HG03378 (cell line): ENCODE measurements around the gene GPX3.

Experiments used
- ATAC-seq: cut with Tn5 transposase; IDR thresholded peaks from one replicate; pipeline ENCODE4 v1.9.1; 2021; ENCODE audit warnings: mild to moderate bottlenecking, moderate library complexity; ENCODE audit not compliant: unreplicated experiment

GPX3 gene

DNA sequence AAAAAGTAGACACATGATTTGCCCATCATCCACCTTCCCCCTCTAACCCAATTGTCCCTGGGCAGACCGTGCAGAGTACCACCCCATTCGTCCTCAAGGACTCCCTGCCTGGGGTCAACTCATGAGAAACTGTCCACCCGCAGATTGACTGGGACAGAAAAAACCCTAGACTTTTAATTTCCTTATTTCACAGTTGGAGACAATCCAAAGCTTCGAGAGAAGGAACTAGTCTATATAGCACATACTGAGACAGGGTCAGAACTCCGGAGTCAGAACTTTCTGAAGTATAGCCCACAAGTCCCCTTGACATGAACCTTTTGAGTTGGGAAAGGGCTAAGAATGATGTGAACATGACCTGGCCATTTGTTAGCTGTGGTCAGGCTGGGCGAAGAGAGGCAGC is 7.5 kb upstream of the GPX3 start:
- ATAC-seq = no peak

GRCh38 chr5:151014680-151015343 is 5.6 kb upstream of the GPX3 start:
- ATAC-seq = no peak

GRCh38 chr5:151015974-151016587 is 4.3 kb upstream of the GPX3 start:
- no peak for ATAC-seq

GRCh38 chr5:151016700-151017099 is 3.7 kb upstream of the GPX3 start:
- ATAC-seq = no peak

DNA sequence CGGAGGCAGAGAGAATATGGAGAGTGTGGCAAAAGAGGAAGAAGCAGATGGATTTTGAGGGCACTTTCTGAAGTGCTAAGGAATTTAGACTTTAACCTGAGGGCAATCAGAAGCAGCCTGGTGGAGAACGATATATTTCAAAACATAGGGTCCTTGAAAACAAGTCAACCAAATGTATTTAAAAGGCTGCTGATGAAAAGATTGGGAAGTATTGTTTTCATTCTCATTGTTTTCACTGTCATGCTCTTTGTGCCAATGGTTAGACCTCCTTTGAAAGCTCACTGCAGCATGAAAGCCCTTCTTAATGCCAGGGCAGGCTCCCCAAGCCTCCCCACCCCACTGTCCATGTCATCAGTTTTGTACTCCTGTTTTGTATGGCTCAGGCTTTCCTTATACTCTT is 2.5 kb upstream of the GPX3 start:
- ATAC-seq = no peak

- ATAC-seq = no peak
These were observed 1.5 kb upstream of the GPX3 start for GRCh38 chr5:151018846-151019245.

- ATAC-seq = no peak
These were observed 1.1 kb upstream of the GPX3 start for GRCh38 chr5:151019331-151019730.

DNA sequence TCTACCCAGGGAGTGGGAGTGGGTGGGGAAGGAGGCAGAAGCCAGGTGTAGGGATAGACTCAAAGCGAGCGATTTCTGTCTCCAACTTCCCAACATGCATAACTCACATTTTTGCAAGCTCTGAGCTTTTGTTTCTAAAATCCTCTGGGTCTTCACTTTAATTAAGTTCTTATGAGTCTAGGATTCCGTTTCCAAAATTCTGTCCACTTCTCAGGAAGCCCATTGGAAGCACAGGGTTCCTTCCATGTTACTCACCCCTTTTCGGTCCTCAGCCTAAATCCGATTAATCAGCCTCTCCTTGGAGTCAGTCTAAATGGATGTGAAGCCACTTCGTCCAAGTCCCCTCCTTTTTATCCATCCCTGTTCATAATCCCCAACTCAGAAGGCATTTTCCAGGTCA is 1.4 kb downstream of the GPX3 start:
- no peak for ATAC-seq

DNA sequence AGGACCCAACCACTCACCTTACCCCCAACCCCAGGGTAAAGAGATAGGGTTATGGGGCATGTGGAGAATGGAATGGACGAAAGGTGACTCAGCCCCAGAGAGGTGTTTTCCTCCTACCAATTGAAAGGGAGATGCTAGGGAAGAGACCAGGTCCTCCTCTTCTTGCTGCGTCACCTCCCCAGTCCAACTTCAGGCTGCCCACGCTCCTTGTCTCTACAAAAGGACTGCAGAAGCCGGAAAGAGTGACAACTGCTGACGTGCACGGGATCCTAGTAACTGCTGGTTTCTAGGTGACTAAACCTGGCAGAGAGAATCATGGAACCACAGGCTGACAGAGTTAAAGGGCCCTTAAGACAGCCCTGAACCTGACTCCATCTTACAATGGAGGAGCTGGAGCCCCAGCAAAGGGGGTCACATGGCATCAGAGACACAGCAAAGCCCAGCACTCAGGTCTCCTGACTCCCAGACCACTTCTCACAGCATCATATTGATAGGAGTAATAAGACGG is 2.2 kb downstream of the GPX3 start:
- ATAC-seq = no peak

GRCh38 chr5:151023047-151023615 is 2.7 kb downstream of the GPX3 start:
- no peak for ATAC-seq

GRCh38 chr5:151023651-151024050 is 3.3 kb downstream of the GPX3 start:
- ATAC-seq = no peak

GRCh38 chr5:151024440-151025249 is 4.3 kb downstream of the GPX3 start:
- no peak for ATAC-seq

DNA sequence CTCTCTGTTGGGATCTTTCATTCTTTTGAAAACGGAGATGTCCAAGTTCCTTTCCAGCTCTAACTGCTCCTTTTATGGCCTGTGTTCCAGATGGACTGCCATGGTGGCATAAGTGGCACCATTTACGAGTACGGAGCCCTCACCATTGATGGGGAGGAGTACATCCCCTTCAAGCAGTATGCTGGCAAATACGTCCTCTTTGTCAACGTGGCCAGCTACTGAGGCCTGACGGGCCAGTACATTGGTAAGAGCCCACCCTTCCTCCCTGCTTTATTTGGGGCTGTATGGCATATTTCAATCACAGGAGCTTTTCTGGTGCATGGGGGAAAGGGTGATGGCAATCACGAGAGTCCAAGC is 4.8 kb downstream of the GPX3 start:
- ATAC-seq = no peak

- no peak for ATAC-seq
These were observed 5.7 kb downstream of the GPX3 start for GRCh38 chr5:151026088-151026487.

DNA sequence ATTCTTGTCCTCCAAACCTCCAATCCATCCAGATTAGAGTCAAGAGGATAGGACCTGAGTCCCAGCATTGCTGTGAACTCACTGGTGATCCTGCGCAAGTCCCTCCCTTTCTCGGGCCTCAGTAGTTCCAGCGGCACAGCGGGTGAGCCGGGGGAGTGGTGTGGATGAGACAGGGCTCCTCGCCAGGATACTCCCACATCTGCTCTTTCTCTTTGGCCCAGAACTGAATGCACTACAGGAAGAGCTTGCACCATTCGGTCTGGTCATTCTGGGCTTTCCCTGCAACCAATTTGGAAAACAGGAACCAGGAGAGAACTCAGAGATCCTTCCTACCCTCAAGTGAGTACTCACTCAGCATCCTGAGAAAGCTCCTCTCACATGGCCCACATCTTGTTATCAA is 6.3 kb downstream of the GPX3 start:
- ATAC-seq = no peak

DNA sequence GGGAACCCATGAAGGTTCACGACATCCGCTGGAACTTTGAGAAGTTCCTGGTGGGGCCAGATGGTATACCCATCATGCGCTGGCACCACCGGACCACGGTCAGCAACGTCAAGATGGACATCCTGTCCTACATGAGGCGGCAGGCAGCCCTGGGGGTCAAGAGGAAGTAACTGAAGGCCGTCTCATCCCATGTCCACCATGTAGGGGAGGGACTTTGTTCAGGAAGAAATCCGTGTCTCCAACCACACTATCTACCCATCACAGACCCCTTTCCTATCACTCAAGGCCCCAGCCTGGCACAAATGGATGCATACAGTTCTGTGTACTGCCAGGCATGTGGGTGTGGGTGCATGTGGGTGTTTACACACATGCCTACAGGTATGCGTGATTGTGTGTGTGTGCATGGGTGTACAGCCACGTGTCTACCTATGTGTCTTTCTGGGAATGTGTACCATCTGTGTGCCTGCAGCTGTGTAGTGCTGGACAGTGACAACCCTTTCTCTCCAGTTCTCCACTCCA is 7.6 kb downstream of the GPX3 start:
- ATAC-seq = no peak

GRCh38 chr5:151028717-151029116 is 8.3 kb downstream of the GPX3 start:
- ATAC-seq = no peak

GRCh38 chr5:151029179-151030055 is 9.0 kb downstream of the GPX3 start:
- no peak for ATAC-seq

DNA sequence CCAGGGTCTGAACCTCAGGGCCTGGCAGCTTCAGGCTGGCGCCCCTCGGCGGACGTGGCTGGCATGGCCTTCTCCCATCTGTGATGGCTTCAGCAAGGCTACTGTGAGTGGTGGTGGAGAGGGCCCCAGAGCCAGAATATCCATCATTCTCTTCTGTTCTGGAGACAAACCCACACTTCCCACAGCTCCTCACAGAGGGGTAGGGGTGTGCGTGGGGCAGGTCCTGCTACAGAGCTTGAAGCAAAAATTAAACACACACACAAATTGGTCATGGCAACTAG is 9.6 kb downstream of the GPX3 start:
- ATAC-seq = no peak

- ATAC-seq = no peak
These were observed 10.0 kb downstream of the GPX3 start for GRCh38 chr5:151030379-151030778.

DNA sequence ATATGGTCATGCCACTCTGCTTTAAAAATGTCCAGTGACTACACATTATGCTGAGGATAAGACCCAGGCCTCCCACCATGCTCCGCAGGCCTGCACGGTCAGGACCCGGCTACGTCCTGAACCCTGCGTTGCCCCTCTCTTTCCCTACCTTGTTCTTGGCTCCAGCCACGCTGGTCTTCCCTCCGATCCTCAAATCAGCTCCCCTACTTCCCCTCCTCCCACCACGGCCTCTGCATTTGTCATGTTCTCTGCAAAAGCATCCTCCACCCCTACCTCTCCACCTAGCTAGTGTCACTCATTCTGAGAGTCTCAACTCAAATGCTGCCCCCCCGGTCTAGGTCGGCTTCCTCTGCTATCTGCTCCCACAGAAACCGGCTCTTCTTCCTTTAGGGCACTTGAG is 11.2 kb downstream of the GPX3 start:
- no peak for ATAC-seq
